GM19468 (cell line): ENCODE data around the gene FRMD4B.

Experiments
- ATAC-seq: cut with Tn5 transposase; IDR thresholded peaks from one replicate; pipeline ENCODE4 v1.9.1; 2021; ENCODE audit warnings: mild to moderate bottlenecking, moderate library complexity, moderate number of reproducible peaks; ENCODE audit not compliant: unreplicated experiment; ENCODE audit errors: extremely low read depth

FRMD4B gene

DNA sequence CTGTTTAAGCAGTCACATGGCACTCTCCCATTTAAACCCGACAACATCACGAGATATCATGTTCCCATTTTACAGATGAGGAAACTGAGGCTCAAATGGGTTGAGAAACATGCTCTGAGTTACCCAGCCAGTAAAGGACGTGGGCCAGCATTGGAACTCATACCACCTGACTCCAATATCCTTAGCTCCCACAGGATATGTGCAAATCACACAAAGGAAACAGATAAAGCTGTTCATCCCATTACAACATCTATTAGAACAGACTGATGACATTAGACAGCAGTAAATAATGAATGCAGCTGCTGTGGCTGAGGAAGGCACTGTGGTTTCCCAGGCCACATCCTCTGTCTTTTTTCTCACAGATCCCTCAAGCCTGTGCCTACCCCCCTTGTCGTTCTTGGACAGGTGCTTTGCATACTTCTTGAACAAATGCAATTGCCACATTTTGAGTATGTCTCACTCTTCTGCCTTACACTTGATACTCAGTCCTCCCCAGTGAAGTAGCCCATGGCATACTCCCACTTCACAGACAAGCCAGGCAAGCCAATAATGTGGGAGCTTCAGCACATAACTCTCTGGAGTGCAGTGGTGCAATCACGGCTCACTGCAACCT is 17.7 kb downstream of the FRMD4B start:
- ATAC-seq, result peak; percentile 98

DNA sequence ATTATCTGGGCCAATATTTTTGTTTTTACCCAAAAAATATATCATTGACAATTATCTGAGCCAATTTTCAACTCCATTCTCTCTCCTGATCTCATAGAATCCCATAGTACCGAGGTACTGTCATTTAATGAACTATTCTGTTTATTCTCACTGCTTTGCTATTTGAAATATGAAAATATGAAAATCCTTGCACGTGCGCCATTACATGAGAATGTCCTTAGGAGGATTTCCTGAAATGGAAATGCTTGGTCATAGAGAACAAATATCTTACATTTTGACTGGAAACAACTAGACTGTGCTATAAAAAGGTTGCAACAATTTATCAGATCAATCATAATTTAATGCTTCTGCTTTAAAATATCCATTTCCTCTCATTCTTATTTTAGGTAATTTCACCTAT is 18.3 kb downstream of the FRMD4B start:
- ATAC-seq, result no peak

- no peak for ATAC-seq
Observed at GRCh38 chr3:69364354-69364753, 21.5 kb downstream of the FRMD4B start.

DNA sequence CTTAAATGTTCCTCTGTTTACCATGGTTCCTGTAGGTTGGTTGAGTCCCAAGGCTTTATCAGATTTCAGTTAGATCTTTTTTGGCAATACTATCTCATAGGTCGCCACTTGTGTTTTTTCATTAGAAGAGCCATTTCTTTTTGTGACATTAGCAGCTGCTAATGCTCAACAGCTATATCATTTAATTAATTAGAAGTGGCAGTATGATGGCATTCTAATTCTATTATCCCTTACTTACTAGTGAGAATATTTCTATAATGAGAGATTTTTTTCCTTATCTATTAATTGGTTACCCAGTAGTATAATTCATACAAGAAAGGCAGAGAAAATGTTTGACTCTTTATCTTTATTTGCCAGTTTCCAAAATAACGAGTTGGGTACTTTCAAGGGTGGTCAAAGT is 25.2 kb downstream of the FRMD4B start:
- no peak for ATAC-seq

DNA sequence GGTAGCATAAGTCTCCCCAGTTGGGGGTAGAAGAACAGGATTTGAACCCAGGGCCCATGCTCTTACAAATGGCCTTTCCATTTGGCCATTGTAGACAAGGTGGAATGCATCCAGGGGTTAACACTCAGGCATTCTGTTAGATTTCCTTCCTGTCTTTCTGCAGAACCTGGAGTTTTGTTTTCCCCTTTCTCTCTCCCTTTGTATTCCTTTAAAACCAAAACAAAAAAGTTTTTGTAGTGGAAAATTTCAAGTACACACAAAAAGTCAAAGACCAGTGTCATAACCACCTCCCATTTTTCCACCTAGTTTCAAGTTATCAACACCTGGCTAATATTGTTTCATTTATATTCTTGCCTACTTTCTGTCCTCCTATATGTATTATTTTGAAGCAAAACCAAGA is 26.0 kb downstream of the FRMD4B start:
- no peak for ATAC-seq

GRCh38 chr3:69359339-69359893 is 26.5 kb downstream of the FRMD4B start:
- no peak for ATAC-seq

GRCh38 chr3:69357196-69357595 is 28.7 kb downstream of the FRMD4B start:
- ATAC-seq, result no peak

DNA sequence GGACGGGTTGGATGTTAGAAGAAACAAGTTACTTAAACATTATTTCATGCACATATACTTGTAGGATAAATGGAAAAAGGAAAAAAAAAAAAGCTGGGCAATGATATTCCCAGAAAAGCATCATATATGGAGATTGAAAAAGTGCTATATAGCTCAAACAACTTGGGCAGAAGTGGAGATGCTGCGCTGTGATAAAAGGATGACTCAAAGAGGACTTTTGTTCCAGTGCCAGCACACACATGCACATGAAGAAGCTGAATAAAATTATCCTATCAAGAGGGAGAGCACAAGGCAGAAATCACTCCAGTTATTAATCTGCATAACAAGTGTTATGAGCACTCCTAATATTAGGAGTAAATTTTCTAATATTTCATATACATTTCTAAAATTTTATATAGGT is 30.9 kb downstream of the FRMD4B start:
- ATAC-seq, result no peak

DNA sequence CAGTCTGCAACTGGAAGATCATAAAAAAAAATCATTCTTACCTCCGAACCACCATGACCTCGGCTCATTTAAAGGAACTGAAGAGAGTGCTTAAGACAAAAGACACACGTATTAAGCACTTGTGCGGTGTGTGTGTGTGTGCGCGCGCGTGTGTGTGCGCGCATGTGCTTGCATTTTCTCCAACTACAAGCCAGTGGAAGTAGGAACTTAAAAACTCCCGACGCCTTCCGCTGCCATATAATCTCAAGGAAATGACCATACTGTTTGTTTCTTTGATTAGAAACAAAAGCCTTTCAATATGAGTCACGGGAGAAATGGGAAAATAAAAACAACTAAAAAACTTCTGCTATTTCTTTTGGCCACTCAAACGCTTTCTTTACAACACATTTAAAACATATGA is 32.4 kb downstream of the FRMD4B start:
- no peak for ATAC-seq

DNA sequence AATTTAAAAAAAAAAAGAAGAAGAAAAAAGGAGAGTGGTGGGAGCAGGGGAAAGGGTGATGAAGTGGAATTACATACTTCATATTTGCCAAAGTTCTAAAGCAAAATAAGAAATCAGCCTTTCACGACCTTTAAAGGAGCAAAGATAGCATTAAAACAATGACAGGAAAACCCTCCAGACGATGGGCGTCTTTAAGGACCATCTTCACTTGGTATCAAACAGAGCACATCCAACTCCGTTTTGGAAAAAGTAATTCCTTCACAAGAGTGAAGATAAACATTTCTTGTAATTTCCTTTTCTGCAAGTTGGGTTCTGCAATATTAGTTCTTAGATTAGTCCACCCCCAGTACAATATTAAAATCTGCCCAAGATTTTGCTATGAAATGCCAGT is 32.8 kb downstream of the FRMD4B start:
- ATAC-seq, result no peak

- ATAC-seq, result no peak
Observed at GRCh38 chr3:69352305-69353087, 33.4 kb downstream of the FRMD4B start.

DNA sequence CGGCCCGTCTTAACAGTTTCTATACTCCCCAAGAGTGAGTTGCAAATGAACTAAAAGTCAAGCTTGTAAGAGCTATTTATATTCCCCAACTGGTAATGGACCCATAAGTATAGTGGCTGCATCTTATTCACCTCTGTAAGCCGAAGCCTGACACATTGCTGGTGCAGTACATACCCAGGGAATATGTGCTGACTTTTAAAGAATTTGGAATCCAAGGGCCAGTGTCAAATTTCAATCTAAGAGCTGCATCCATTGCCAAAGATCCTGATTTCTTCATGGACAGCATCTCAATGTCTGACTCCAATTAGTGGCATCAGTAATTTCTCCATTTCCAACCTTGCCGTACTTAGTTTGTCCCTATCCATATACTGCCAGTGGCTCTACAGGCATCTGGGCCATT is 42.0 kb downstream of the FRMD4B start:
- ATAC-seq, result no peak

DNA sequence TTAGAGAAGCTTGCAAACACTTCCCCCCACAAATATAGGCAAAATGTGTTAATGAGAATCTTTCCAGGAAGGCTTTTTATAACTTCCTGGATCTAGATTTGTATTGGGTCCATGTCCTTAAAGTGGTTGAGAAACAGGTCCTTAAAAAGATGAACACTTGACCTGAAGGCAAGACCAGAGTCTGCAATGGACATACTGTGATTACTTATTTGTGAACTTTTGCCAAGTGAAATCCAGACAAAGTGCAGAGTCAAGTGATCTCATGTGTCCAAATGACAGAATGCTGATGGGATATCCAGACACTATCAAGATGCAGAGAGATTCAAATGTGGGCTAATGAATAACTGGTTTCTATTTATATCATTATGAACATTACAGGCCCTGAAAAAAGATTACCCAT is 43.8 kb downstream of the FRMD4B start:
- no peak for ATAC-seq

GRCh38 chr3:69339760-69340159 is 46.1 kb downstream of the FRMD4B start:
- no peak for ATAC-seq

DNA sequence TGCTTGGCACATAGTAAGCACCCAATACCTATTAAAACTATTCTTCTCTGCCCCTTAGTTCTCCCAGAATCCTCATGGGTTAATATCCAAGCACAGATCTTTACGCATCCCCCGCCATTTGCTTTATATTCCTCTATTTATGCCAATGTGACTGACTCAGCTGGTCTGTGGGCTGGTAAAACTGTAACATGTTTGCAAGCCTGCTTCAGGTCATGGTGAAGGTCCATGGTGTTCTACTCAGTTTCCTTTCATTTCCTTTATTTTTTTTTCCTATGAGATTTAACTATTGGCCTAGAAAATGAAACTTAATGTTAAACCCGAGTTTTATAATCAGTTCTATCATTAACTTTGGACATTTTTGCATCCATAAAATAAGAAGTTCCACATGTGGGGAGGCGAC is 47.0 kb downstream of the FRMD4B start:
- no peak for ATAC-seq

DNA sequence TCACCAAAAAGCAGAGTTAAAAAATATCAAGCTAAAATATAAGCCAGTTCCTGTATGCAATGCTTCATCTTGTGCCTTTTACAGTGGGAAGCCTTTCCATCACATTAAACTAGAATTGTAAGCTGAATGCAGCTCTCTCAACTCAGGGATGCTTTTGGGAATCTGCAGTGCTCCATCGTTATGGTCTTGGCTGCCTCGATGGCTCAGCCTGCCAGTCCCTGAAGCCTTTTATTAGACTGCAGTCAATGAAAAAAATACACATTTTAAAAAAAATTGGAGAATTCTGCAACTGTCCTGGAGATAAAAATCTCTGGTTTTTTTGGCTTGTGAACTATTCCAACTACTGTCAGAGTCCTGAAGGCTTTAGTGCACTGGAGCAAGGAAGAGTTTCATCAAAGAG is 53.0 kb downstream of the FRMD4B start:
- no peak for ATAC-seq

DNA sequence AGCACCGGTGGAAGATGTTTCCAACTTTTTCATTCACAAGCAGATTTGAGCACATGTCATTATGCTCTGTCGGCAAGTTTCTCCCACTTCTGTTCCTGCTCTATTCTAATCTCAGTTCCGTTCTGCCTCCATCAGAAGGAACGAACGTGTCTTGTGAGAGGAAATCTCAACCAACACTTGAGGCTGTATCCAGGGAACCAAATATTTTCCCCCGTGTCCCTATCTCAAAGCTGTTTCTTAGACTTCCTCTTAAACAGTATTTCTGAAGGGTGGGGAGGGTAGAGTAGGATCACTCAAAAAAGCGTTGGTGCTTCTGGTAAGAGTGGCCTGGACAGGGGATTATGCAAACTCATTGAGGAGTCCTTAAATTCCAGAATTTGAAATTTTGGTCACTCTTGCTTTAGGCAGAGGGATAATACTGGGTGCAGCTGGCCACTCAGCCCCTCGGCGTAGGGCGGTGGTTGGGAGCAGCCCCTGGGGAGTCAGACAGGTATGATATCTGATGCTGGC is 54.9 kb downstream of the FRMD4B start:
- ATAC-seq, result no peak

- ATAC-seq, result no peak
Observed at GRCh38 chr3:69329892-69330291, 56.0 kb downstream of the FRMD4B start.

- no peak for ATAC-seq
Observed at GRCh38 chr3:69328963-69329302, 57.0 kb downstream of the FRMD4B start.

DNA sequence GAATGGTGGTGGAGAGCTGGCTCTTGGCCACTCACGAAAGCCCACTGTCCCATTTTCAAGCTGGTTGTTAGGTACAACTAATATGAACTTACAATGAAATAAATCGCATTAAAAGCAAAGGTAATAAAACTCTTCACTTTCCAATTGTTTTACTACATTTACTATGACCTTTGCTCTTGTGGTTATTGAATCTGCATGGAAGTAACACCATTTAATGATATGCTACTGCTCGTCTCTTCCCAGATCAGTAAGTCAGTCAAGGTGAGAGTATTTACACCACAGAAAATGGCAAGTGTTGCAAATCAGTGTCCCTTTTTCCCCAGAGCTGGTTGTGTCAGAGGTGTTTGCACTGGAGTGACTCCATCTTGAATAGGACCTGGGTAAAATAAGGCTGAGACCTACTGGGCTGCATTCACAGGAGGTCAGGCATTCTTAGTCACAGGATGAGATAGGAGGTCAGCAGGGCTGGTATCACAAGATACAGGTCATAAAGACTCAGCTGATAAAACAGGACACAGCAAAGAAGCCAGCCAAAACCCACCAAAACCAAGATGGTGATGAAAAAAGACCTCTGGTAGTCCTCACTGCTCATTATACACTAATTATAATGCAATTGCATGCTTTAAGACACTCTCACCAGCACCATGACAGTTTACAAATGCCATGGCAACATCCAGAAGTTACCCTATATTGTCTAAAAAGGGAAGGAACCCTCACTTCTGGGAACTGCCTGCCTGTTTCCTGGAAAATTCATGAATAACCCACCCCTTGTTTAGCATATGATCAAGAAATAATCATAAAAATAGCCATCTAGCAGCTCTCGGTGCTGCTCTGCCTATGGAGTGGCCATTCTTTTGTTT is 57.6 kb downstream of the FRMD4B start:
- ATAC-seq, result no peak

GRCh38 chr3:69326855-69327300 is 59.0 kb downstream of the FRMD4B start:
- peak; percentile 68 for ATAC-seq
